HG02973 (cell line): Measurements from ENCODE around the gene INO80E.
"Not testable (repeated sequence)": the region's sequence is repeated elsewhere in the genome, so short reads cannot be mapped to it uniquely, and the experiment has no call there.

Source experiments
- ATAC-seq: cut with Tn5 transposase; IDR thresholded peaks from one replicate; pipeline ENCODE4 v1.9.1; 2021; ENCODE audit warnings: moderate library complexity; ENCODE audit not compliant: unreplicated experiment

INO80E gene, protein sequence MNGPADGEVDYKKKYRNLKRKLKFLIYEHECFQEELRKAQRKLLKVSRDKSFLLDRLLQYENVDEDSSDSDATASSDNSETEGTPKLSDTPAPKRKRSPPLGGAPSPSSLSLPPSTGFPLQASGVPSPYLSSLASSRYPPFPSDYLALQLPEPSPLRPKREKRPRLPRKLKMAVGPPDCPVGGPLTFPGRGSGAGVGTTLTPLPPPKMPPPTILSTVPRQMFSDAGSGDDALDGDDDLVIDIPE

GRCh38 chr16:29995911-29996765 lies at the start of gene INO80E:
TSS of gene INO80E (plus strand) at chr16:29996241. CDS start at chr16:29996311, 70 bp downstream.
- peak; percentile 83 for ATAC-seq

DNA sequence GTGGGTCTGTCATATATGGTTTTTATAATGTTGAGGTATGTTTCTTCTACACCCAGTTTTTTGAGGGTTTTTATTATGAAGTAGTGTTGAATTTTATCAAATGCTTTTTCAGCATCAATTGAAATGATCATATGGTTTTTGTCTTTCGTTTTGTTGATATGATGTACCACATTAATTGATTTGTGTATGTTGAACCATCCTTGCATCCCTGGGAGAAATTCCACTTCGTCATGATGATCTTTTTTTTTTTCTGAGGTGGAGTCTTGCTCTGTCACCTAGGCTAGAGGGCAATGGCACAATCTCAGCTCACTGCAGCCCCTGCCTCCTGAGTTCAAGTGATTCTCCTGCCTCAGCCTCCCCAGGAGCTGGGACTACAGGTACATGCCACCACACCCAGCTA lies 48.1 kb upstream of the INO80E start:
- ATAC-seq, result no peak

DNA sequence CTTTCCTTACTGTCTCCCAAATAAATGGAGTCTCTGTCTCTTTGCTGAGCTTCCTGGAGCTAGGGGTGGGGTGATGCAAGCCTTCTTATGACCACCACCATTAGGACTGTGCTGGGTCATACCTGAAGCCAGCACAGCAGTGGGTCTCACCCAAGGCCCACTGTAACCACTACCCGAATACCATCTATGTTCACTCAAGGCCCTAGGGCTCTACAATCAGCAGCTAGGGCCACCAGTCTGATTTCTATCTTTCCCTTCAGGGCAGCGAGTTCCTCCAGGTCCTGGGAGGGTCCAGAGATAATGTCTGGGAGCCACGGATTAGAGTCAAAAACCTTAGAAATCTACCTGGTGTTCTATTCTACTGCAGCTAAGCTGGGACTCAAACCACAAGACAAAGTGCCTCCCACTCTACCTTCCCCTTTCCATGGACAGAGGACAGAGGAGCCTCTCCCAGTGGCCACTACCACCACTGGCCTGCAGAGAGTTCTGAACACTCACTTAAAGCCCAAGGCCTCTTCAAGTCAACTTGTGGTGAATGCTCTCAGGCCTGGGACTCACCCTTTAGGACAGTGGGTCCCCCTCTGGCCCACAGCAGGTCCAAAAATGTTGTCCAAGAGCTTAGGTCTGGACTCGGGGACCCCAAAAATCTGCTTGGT lies 45.1 kb upstream of the INO80E start:
- ATAC-seq, result no peak

GRCh38 chr16:29951625-29952365 lies 44.2 kb upstream of the INO80E start:
- no peak for ATAC-seq

DNA sequence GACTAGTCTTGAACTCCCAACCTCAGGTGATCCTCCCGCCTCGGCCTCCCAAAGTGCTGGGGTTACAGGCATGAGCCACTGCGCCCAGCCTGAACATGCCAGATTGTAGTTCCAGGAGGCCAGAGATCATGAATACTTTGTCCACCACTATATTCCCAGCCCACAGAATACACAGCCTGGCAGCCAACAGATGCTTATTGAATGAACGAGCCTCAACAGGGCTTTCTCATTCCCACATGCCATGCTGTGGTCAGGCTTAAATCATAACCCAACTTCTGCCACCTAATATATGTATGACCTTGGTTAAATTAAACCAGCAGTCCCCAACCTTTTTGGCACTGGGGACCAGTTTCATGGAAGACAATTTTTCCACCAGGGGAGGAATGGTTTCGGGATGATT lies 37.3 kb upstream of the INO80E start:
- no peak for ATAC-seq

DNA sequence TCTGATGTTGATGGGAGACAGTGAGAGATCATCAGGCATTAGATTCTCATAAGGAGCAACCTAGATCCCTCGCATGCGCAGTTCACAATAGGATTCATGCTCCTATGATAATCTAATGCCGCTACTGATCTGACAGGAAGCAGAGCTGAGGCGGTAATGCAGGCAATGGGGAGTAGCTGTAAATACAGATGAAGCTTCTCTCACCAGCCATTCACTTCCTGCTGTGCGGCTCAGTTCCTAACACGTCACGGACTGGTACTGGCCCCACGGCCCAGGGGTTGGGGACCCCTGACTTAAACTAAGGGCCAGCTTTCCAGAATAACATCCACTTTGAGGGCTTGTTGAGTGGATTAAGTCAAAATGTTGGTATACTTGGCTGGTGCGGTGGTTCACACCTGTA lies 36.7 kb upstream of the INO80E start:
- ATAC-seq, result no peak

DNA sequence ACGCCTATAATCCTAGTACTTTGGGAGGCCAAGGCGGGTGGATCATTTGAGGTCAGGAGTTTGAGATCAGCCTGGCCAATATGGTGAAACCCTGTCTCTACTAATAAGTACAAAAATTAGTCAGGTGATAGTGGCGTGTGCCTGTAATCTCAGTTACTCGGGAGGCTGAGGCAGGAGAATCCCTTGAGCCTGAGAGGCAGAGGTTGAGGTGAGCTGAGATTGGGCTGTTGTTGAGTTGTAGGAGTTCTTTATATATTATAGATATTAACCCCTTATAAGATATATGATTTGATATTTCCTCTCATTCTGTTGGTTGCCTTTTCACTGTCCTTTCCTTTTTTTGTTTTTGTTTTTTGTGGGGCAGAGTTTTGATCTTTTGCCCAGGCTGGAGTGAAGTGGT lies 36.2 kb upstream of the INO80E start:
- ATAC-seq, result not testable (repeated sequence)

GRCh38 chr16:29961127-29961478 lies 34.9 kb upstream of the INO80E start:
- ATAC-seq, result no peak

DNA sequence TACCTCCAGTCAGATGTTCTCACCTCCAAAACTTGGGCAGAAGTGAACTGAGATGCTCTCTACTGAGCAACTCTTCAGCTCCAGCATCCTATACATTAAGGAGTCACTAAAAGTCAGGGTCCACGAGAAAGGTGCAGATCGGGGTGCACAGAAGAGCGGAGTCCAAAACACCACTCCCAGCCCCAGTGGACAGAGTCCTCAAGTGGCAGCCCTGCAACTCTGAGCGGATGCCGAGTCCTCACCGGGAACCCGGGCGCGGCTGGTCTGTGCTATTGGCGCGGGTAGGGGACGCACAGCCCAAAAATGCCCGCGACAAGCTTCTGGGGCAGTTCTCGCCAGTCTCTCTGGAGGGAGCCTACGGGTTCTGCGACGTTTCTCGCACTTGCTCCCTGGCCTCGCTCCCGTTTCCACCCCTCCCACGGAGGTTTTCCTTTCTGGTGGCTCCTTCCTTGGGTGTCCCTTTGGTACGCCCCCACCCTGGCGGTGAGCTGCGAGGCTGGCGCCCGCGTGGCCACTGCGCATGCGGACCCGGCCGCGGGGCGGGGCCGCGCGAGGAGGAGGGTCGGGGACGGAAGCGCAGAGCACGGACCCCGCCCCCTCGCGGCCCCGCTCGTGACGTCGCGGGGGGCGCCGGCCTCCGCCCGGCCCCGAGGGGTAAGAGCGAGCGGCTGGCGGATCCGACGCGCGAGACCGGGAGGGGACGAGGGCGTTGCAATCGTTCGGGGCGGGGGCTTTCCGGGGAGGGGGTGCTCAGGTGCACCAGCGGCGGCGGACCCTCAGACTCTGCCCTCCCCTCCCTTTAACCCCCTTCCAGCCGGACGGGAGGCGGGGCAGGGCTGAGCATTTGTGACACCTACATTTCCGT lies 34.3 kb upstream of the INO80E start, which contains the start of gene TMEM219:
Gene TMEM219 (plus strand): TSS at position 601 of the 865 bp plus-strand sequence. CDS start 1,065 bp downstream, outside the sequence.
- peak; percentile 65 for ATAC-seq

GRCh38 chr16:29962344-29962994 lies 33.6 kb upstream of the INO80E start:
- ATAC-seq, result no peak

GRCh38 chr16:29963021-29963743 lies 32.9 kb upstream of the INO80E start:
- ATAC-seq, result no peak

- ATAC-seq, result no peak
Observed at GRCh38 chr16:29968205-29968604, 27.8 kb upstream of the INO80E start.

DNA sequence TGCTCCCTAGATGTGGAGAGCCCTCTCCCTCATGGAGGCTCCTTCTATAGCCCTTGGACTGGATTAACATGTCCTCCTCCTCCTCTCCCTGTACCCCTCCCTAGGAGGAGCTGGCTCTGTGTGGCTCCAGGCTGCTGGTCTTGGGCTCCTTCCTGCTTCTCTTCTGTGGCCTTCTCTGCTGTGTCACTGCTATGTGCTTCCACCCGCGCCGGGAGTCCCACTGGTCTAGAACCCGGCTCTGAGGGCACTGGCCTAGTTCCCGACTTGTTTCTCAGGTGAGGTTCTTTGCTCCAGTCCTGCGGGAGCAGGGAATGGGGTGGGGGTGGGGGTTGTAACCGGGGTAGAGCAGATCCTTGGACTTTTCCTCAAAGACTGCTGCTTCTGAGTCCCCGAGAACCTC lies 24.7 kb upstream of the INO80E start:
- no peak for ATAC-seq

DNA sequence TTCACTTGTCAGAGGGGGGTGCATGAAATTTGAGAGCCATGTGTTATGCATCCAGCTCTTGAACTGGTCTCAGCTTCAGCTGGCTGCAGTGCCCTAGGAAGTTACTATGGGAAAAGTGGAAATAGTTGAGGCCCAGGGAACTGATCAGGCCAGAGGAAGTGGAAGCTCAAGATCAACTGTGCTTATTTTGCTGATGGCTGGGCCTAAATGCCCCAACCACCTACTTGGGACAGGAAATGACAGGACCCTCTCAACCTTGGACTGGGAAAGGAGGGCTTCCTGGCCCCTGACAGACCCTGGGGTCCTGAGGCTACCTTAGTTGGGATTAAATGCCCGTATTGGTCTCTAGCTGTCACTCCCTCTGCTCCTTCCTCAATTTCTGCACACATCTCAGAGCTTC lies 23.5 kb upstream of the INO80E start:
- ATAC-seq, result no peak

- no peak for ATAC-seq
Observed at GRCh38 chr16:29972992-29973383, 23.1 kb upstream of the INO80E start.

GRCh38 chr16:29973384-29974246 lies 22.4 kb upstream of the INO80E start, which contains the start of gene TAOK2:
TSS of gene TAOK2 (plus strand) at chr16:29973868. CDS start at chr16:29977773, 3,905 bp downstream.
- peak; percentile 80 for ATAC-seq

GRCh38 chr16:29974291-29975133 lies 21.5 kb upstream of the INO80E start:
- ATAC-seq, result no peak
